Activated T-helper 2 cell treated with anti-CD3 and anti-CD28 coated beads, Interferon-gamma antibody, Interleukin-2, Interleukin-4, amounts not matched to agents 10 μg/mL and 5 μg/mL and 100 μg/mL, durations not matched to agents 14 hours and 24 hours and 36 hours (primary cell): ENCODE results near the gene PEAK1. TPM values are rescaled to one million over a fixed set of nuclear protein-coding genes. Genes with fewer than 3 reads are reported as not detected.

Experiments used
- DNase-seq: peaks from one replicate; pipeline ENCODE4 v3.0.0; 2021; ENCODE audit warnings: low spot score
- H3K27ac Mint-ChIP-seq: one replicate; pipeline ENCODE4 v1.8.0; 2021; ENCODE audit warnings: mixed read lengths
- H3K27me3 Mint-ChIP-seq: one replicate; pipeline ENCODE4 v1.8.0; 2021; ENCODE audit warnings: low read depth, mixed read lengths
- H3K36me3 Mint-ChIP-seq: one replicate; pipeline ENCODE4 v1.8.0; 2021; ENCODE audit warnings: low read depth, mixed read lengths
- H3K4me1 Mint-ChIP-seq: one replicate; pipeline ENCODE4 v1.8.0; 2021; ENCODE audit warnings: low read depth, mixed read lengths
- H3K4me3 Mint-ChIP-seq: one replicate; pipeline ENCODE4 v1.8.0; 2021; ENCODE audit warnings: low read depth, mild to moderate bottlenecking, moderate library complexity, mixed read lengths
- H3K9me3 Mint-ChIP-seq: one replicate; pipeline ENCODE4 v1.8.0; 2021; ENCODE audit warnings: mixed read lengths
- intact Hi-C: fragments of 100-400 bp; cut with micrococcal nuclease; formaldehyde crosslinking; loops from one replicate; pipeline ENCODE4 v1.15.1; 2023
- total RNA-seq: library from RNA; stranded (reverse); gene quantifications from 2 replicates; pipeline ENCODE4 v1.2.3, GENCODE V29; 2022

PEAK1 gene
- total RNA-seq, 1 donor from 2014 or later: 26.0 TPM

DNA sequence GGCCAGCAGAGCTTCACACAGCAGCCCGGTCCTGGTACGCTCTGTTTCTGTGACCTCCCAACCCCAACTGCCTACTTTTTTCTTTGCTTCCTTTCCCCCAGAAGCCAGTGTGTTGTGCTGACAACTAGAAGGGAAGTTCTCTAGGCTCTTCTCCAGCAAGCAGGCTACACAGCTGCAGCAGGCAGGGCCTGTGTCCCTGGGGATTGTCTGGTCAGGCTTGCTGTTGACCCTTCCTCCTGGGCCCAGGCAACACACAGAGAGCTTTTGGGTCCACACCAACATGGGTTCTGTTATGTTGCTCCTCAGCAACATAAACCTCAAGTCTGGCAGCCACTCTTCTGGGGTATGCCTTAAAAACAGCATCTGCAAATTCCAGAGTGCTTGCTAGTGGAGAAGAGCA is 312.8 kb downstream of the PEAK1 start:
- intact Hi-C loops: no loop called here
- DNase-seq: no peak
- peaks cover 4% of the 10 kb centered on the region for H3K4me1 Mint-ChIP-seq
- no peaks in the 10 kb centered on the region for H3K27me3 Mint-ChIP-seq
- no peak overlapping the region for H3K27ac Mint-ChIP-seq
- no peak overlapping the region for H3K4me3 Mint-ChIP-seq
- no peaks in the 10 kb centered on the region for H3K9me3 Mint-ChIP-seq
- H3K36me3 Mint-ChIP-seq: no peaks in the 10 kb centered on the region

GRCh38 chr15:77104155-77104554 is 315.7 kb downstream of the PEAK1 start:
- no peak for DNase-seq
- no peaks in the 10 kb centered on the region for H3K36me3 Mint-ChIP-seq
- H3K4me1 Mint-ChIP-seq: peaks cover 4% of the 10 kb centered on the region
- intact Hi-C loops: no loop called here
- no peaks in the 10 kb centered on the region for H3K9me3 Mint-ChIP-seq
- no peak overlapping the region for H3K4me3 Mint-ChIP-seq
- H3K27ac Mint-ChIP-seq: no peak overlapping the region
- H3K27me3 Mint-ChIP-seq: no peaks in the 10 kb centered on the region

DNA sequence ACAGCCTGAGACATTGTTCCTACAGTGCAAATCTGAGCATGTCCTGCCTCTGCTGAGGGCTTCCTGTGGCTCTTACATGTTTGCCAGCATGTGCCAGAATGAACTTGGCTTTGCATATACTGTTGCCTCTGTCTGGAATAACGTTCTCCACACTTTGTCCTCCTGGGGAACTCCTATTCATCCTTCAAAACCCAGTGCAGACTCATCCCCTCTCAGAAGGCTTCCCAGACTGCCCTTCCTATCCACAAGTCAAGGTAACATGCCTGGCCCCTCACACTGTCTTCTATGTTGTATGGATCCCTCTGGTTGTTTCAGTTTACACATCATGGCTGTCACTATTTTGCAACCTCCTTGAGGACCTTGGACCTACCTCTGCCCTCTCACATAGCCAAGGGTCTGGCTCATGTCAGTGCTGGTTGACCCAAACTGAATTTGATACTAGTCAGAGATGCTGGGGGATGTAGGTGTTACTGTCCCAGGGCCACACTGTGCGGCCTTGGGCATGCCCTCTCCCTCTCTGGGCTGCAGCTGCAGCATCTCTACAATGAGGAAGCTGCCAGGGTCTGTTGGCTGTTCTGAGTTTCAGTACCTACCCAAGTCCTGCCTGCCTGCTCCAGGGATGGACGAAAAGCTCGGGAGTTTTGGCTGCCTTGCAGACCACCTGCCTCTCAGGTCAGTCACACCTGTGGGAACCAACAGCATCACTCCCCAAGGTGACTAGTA is 320.0 kb downstream of the PEAK1 start:
- Mint-ChIP-seq H3K36me3 (no peaks in the 10 kb centered on the region), H3K27me3 (no peaks in the 10 kb centered on the region), H3K27ac (no peak overlapping the region), H3K4me3 (no peak overlapping the region), H3K4me1 (peaks cover 6% of the 10 kb centered on the region), H3K9me3 (no peaks in the 10 kb centered on the region)
- no peak for DNase-seq
- intact Hi-C loops: no loop called here

DNA sequence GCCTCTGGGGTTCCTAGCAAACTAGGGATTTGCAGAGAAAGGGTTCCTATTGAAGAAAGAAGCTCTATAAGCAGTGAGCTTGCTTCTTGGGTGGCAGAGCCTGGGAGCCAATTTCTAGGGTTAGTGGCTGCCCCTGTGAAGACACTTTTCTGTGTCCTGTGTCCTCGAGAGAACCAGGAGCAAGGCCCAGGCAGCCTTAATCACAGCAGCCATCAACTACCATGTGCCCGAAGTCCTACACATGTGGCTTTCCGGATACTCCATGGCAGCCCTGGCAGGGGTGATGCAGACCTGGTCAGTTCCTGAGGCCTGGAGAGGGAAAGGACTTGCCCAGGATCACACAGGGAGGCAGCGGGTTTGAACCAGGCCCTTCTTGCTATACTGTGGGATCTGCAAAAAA is 321.3 kb downstream of the PEAK1 start:
- no peaks in the 10 kb centered on the region for H3K9me3 Mint-ChIP-seq
- H3K27ac Mint-ChIP-seq: no peak overlapping the region
- no peak overlapping the region for H3K4me3 Mint-ChIP-seq
- no peaks in the 10 kb centered on the region for H3K36me3 Mint-ChIP-seq
- intact Hi-C loops: no loop called here
- DNase-seq: no peak
- no peaks in the 10 kb centered on the region for H3K27me3 Mint-ChIP-seq
- peaks cover 1% of the 10 kb centered on the region for H3K4me1 Mint-ChIP-seq

DNA sequence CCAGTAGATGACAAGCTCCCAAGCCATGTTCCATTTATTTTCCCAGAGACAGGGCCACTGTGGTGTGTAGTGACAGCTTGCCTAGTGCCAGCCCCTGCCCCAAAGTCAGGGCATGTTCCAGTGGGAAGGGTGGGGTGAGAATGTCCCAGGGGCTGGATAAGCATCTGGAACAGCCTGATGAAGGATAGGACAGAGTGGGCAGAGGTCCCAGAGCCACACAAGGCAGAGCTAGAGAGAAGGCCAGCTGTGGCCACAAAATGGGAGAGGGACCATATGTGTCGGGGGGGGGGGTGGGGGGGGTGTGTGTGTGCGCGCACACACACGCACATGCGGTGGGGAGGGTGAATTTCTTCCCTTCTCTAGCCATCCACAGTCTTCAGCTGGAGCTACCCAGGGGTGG is 322.0 kb downstream of the PEAK1 start:
- no peaks in the 10 kb centered on the region for H3K27me3 Mint-ChIP-seq
- H3K9me3 Mint-ChIP-seq: no peaks in the 10 kb centered on the region
- intact Hi-C loops: no loop called here
- H3K36me3 Mint-ChIP-seq: no peaks in the 10 kb centered on the region
- DNase-seq: no peak
- peaks cover 1% of the 10 kb centered on the region for H3K4me1 Mint-ChIP-seq
- no peak overlapping the region for H3K27ac Mint-ChIP-seq
- H3K4me3 Mint-ChIP-seq: no peak overlapping the region

GRCh38 chr15:77097248-77097721 is 322.6 kb downstream of the PEAK1 start:
- Mint-ChIP-seq H3K27me3 (no peaks in the 10 kb centered on the region), H3K27ac (no peak overlapping the region), H3K4me1 (peaks cover 1% of the 10 kb centered on the region), H3K9me3 (no peaks in the 10 kb centered on the region), H3K4me3 (no peak overlapping the region), H3K36me3 (no peaks in the 10 kb centered on the region)
- intact Hi-C loops: no loop called here
- no peak for DNase-seq

DNA sequence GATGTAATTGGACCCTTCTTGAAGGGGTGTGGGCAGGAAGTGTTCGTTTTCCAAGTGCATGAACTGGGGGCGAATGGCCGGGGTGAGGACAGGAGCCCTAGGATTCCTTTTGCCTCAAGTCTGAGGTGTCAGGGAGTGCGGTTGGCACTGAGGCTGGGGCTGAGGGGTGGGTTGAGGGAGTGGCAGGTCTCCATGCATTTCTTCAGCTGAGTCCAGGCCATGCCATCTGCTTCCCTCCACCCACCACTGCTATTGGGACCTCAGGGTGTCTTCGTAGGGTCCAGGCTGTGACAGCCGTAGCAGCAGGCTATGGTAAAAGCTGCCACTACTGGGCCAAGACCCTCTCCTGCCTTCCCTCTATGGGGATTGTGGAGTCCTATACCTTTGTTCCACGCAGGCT is 323.4 kb downstream of the PEAK1 start:
- H3K27ac Mint-ChIP-seq: no peak overlapping the region
- H3K36me3 Mint-ChIP-seq: no peaks in the 10 kb centered on the region
- H3K27me3 Mint-ChIP-seq: no peaks in the 10 kb centered on the region
- no peaks in the 10 kb centered on the region for H3K9me3 Mint-ChIP-seq
- peaks cover 1% of the 10 kb centered on the region for H3K4me1 Mint-ChIP-seq
- intact Hi-C loops: no loop called here
- no peak overlapping the region for H3K4me3 Mint-ChIP-seq
- no peak for DNase-seq

DNA sequence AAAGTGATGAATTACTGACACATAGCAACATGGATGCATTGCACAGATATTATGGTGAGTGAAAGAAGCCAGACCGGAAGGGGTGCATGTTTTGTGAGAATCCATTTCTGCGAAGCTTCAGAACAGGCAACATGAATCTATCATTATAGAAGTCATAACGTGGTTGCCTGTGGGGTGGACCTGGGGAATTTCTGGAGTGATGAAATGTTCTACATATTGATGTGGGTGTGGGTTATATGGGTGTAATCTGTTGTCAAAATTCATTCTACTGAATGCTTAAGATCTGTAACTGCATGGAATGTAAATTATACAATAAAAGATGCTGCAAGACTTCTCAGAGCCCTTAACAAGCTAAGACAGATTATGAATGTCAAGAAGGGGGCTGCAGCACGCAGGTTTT is 323.8 kb downstream of the PEAK1 start:
- H3K27ac Mint-ChIP-seq: no peak overlapping the region
- intact Hi-C loops: no loop called here
- no peak for DNase-seq
- H3K4me1 Mint-ChIP-seq: peaks cover 1% of the 10 kb centered on the region
- no peaks in the 10 kb centered on the region for H3K27me3 Mint-ChIP-seq
- no peaks in the 10 kb centered on the region for H3K36me3 Mint-ChIP-seq
- no peaks in the 10 kb centered on the region for H3K9me3 Mint-ChIP-seq
- no peak overlapping the region for H3K4me3 Mint-ChIP-seq

DNA sequence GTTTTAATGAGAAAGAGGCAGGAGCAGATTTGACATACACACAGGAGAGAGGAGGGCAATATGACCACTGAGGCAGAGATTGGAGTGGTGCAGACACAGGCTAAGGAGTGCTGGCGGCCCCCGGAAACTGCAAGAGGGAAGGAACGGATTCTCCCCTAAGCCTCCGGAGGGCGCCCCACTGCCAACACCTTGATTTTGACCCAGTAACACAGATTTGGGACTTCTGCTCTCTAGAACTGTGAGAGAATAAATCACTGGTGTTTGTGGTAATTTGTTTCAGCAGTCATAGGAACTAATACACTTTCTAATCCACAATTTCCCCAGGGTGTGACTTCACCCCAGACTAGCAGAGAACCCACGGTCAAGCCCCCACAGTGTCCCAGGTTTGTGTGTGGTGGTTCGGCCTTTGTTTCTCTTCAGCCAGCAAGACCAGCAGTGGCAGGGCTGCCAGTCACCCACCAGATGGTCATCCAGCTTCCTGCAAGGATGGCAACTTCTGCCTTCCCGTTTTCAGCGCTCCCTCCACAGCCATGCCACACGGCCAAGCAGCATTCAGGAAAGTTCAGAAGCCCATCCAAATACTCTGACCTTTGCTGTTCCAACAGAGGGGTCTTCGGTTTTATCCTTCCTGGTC is 325.4 kb downstream of the PEAK1 start:
- Mint-ChIP-seq H3K4me1 (peaks cover 1% of the 10 kb centered on the region), H3K27ac (no peak overlapping the region), H3K9me3 (no peaks in the 10 kb centered on the region), H3K27me3 (no peaks in the 10 kb centered on the region), H3K36me3 (no peaks in the 10 kb centered on the region), H3K4me3 (no peak overlapping the region)
- intact Hi-C loops: no loop called here
- DNase-seq: no peak

DNA sequence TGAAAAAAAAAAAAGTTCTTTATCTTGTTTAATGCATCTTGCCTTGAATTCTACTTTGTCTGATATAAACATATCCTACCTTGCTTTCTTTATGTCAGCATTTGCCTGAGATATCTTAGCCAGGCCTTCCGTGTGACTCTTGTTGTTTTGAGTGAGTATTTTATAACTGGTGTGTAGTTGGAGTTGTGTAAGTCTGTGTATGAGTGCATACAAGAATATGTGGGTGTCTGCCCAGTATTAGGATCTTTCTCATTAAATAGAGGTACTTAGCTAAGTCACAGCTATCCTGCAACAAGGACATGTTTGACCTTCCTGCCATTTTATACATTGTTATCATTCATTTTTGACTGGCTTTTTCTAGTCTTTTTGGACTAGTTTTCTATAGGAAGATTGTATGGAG is 326.5 kb downstream of the PEAK1 start:
- no peaks in the 10 kb centered on the region for H3K36me3 Mint-ChIP-seq
- H3K9me3 Mint-ChIP-seq: no peaks in the 10 kb centered on the region
- no peak overlapping the region for H3K27ac Mint-ChIP-seq
- no peak for DNase-seq
- H3K4me1 Mint-ChIP-seq: peaks cover 1% of the 10 kb centered on the region
- intact Hi-C loops: no loop called here
- H3K27me3 Mint-ChIP-seq: no peaks in the 10 kb centered on the region
- no peak overlapping the region for H3K4me3 Mint-ChIP-seq

DNA sequence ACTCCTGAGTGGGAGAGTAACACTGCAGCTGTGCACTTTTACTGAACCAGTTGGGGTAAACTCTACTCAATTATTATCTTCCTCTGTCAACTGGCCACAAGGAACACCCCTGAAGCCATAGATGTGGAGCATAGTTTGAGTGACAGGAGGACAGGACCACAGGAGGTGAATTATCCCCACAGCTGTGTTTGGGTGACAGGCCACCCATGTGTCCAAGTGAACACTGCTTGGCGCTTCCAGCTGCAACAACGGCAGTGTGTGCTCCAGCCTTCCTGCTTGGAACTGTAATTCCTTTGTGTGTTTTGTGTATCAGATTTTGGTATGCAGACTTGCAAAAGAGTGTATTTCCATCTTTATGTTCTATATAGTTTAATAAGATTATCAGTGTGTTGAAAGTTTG is 328.8 kb downstream of the PEAK1 start:
- Mint-ChIP-seq H3K4me3 (no peak overlapping the region), H3K9me3 (no peaks in the 10 kb centered on the region), H3K36me3 (no peaks in the 10 kb centered on the region), H3K4me1 (peaks cover 1% of the 10 kb centered on the region), H3K27me3 (no peaks in the 10 kb centered on the region), H3K27ac (no peak overlapping the region)
- intact Hi-C loops: no loop called here
- no peak for DNase-seq

DNA sequence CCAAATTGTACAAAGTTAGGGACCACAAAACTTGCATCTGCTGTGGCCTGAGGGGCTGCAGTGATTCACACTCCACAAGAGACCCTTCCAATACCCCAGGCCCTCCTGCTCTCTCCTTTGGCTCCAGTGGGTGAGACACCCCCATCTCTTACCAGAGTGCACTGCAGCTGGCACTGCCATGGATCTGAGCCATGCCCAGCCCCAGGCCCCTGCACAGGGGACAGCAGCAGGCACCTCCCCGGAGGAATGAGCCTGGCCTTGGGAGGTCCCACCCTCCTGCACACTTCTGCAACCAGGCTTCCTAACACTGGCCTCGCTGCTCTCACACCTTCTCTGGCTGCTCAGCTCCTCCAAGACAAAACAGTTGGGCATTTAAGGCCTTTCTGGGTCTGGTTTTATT is 332.7 kb downstream of the PEAK1 start:
- Mint-ChIP-seq H3K9me3 (no peaks in the 10 kb centered on the region), H3K4me1 (peaks cover 13% of the 10 kb centered on the region), H3K36me3 (no peaks in the 10 kb centered on the region), H3K4me3 (no peak overlapping the region), H3K27me3 (no peaks in the 10 kb centered on the region), H3K27ac (no peak overlapping the region)
- no peak for DNase-seq
- intact Hi-C loops: no loop called here

DNA sequence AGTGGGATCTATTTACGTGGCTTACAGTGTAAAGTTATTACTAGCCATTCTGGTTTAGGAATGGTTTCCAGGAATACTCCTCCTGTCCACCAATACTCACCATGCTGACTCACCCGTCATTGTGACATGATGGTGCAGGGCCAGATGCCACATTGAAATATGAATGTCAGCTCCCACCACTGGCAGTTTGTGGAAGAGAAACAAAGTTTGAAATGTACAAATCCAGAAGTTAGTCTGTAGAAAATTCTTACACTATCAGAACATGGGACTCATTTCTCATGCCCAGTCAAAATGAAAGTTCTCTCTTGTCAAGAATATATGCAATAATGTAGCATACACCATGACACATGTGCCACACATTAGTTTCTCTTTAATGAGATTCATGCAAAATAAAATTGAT is 334.6 kb downstream of the PEAK1 start:
- Mint-ChIP-seq H3K27me3 (no peaks in the 10 kb centered on the region), H3K4me1 (peaks cover 19% of the 10 kb centered on the region), H3K27ac (no peak overlapping the region), H3K36me3 (no peaks in the 10 kb centered on the region), H3K9me3 (no peaks in the 10 kb centered on the region), H3K4me3 (no peak overlapping the region)
- no peak for DNase-seq
- intact Hi-C loops: no loop called here
